H9 (cell line): ENCODE measurements around the gene PCSK2. TPM values are rescaled to one million over a fixed set of nuclear protein-coding genes. Genes with fewer than 3 reads are reported as not detected.

Experiments
- DNase-seq: peaks from one replicate; pipeline ENCODE4 v3.0.0-alpha.2; 2017
- H2AFZ ChIP-seq: one replicate; pipeline ENCODE4 v1.6.1; 2013; ENCODE audit warnings: mild to moderate bottlenecking, low read length, control low read depth, moderate library complexity
- H2AK5ac ChIP-seq: 2 replicates; pipeline ENCODE4 v1.6.1; 2013; ENCODE audit warnings: low read length, control low read depth, mixed read lengths; ENCODE audit not compliant: insufficient read length
- H2BK120ac ChIP-seq: one replicate; pipeline ENCODE4 v1.6.1; 2013; ENCODE audit warnings: low read depth, mild to moderate bottlenecking, low read length, control low read depth, inconsistent platforms; ENCODE audit not compliant: poor library complexity, severe bottlenecking
- H2BK12ac ChIP-seq: 2 replicates; pipeline ENCODE4 v1.6.1; 2013; ENCODE audit warnings: low read length, control low read depth, mixed read lengths, low read depth; ENCODE audit not compliant: insufficient read length
- H2BK15ac ChIP-seq: 2 replicates; pipeline ENCODE4 v1.6.1; 2013; ENCODE audit warnings: low read depth, low read length, control low read depth
- H2BK20ac ChIP-seq: one replicate; pipeline ENCODE4 v1.6.1; 2013; ENCODE audit warnings: low read depth, mild to moderate bottlenecking, low read length, control low read depth, inconsistent platforms; ENCODE audit not compliant: poor library complexity, severe bottlenecking
- H2BK5ac ChIP-seq: 2 replicates; pipeline ENCODE4 v1.6.1; 2013; ENCODE audit warnings: low read length, control low read depth, mixed read lengths; ENCODE audit not compliant: insufficient read length
- H3K14ac ChIP-seq: 2 replicates; pipeline ENCODE4 v1.6.1; 2013; ENCODE audit warnings: low read length, control low read depth; ENCODE audit not compliant: insufficient read depth
- H3K18ac ChIP-seq: 2 replicates; pipeline ENCODE4 v1.6.1; 2013; ENCODE audit warnings: low read depth, mild to moderate bottlenecking, mixed read lengths, low read length, control low read depth; ENCODE audit not compliant: insufficient read length
- H3K23ac ChIP-seq: 2 replicates; pipeline ENCODE4 v1.6.1; 2013; ENCODE audit warnings: low read length, control low read depth, mixed read lengths, low read depth; ENCODE audit not compliant: insufficient read length
- H3K23me2 ChIP-seq: 2 replicates; pipeline ENCODE4 v1.6.1; 2013; ENCODE audit warnings: low read depth, mild to moderate bottlenecking, mixed read lengths, low read length, control low read depth; ENCODE audit not compliant: insufficient read length, poor library complexity, severe bottlenecking
- H3K27ac ChIP-seq: 2 replicates; pipeline ENCODE4 v1.5.1; 2013; ENCODE audit warnings: low read length, control low read depth, mixed read lengths, low read depth; ENCODE audit not compliant: insufficient read length
- H3K27me3 ChIP-seq: 2 replicates; pipeline ENCODE4 v1.6.1; 2013; ENCODE audit warnings: low read length, control low read depth, inconsistent platforms; ENCODE audit not compliant: insufficient read depth
- H3K4ac ChIP-seq: 2 replicates; pipeline ENCODE4 v1.6.1; 2013; ENCODE audit warnings: low read depth, mild to moderate bottlenecking, control low read depth, inconsistent platforms, low read length, moderate library complexity
- H3K4me1 ChIP-seq: 2 replicates; pipeline ENCODE4 v1.6.1; 2013; ENCODE audit warnings: low read length, control low read depth, inconsistent platforms; ENCODE audit not compliant: insufficient read depth
- H3K4me2 ChIP-seq: 2 replicates; pipeline ENCODE4 v1.6.1; 2013; ENCODE audit warnings: low read length, control low read depth, mixed read lengths; ENCODE audit not compliant: insufficient read length, insufficient read depth
- H3K56ac ChIP-seq: 2 replicates; pipeline ENCODE4 v1.6.1; 2013; ENCODE audit warnings: low read depth, mild to moderate bottlenecking, mixed read lengths, low read length, control low read depth; ENCODE audit not compliant: insufficient read length
- H3K79me1 ChIP-seq: 2 replicates; pipeline ENCODE4 v1.6.1; 2013; ENCODE audit warnings: low read depth, mild to moderate bottlenecking, moderate library complexity, low read length, control low read depth, inconsistent platforms; ENCODE audit not compliant: insufficient read depth, poor library complexity, severe bottlenecking
- H3K79me2 ChIP-seq: 2 replicates; pipeline ENCODE4 v1.6.1; 2013; ENCODE audit warnings: low read length, control low read depth, inconsistent platforms; ENCODE audit not compliant: insufficient read depth
- H3K9ac ChIP-seq: 2 replicates; pipeline ENCODE4 v1.6.1; 2013; ENCODE audit warnings: low read length, control low read depth, mixed read lengths; ENCODE audit not compliant: insufficient read length; ENCODE audit errors: extremely low read depth
- H3K9me3 ChIP-seq: one replicate; pipeline ENCODE4 v1.6.1; 2013; ENCODE audit warnings: low read depth, low read length, inconsistent platforms; ENCODE audit not compliant: control insufficient read depth
- H3T11ph ChIP-seq: one replicate; pipeline ENCODE4 v1.6.1; 2013; ENCODE audit warnings: mild to moderate bottlenecking, low read length, control low read depth, inconsistent platforms
- H4K20me1 ChIP-seq: one replicate; pipeline ENCODE4 v1.6.1; 2013; ENCODE audit not compliant: control insufficient read depth, insufficient read length, insufficient read depth
- H4K5ac ChIP-seq: 2 replicates; pipeline ENCODE4 v1.6.1; 2013; ENCODE audit warnings: low read depth, mild to moderate bottlenecking, mixed read lengths, low read length, control low read depth; ENCODE audit not compliant: insufficient read length
- H4K8ac ChIP-seq: replicated peaks from 2 replicates; pipeline ENCODE4 v1.6.1; 2013; ENCODE audit warnings: low read length, control low read depth, mixed read lengths, low read depth; ENCODE audit not compliant: insufficient read length
- H4K91ac ChIP-seq: 2 replicates; pipeline ENCODE4 v1.6.1; 2013; ENCODE audit warnings: low read depth, mild to moderate bottlenecking, moderate library complexity, mixed read lengths, low read length, control low read depth; ENCODE audit not compliant: insufficient read length
- H3K27ac Mint-ChIP-seq, 3 experiments: 2 replicates in 2 of 3; 3 replicates in 1 of 3; pipeline ENCODE4 v1.8.0; 2020 to 2021; ENCODE audit warnings: mixed read lengths in 3 of 3, mild to moderate bottlenecking in 1 of 3, moderate library complexity in 1 of 3
- H3K27me3 Mint-ChIP-seq: 2 replicates; pipeline ENCODE4 v1.8.0; 2021; ENCODE audit warnings: low read depth, mild to moderate bottlenecking, moderate library complexity, mixed read lengths
- H3K36me3 Mint-ChIP-seq, 3 experiments: 2 replicates in 2 of 3; 3 replicates in 1 of 3; pipeline ENCODE4 v1.8.0; 2020 to 2021; ENCODE audit warnings: low read depth in 3 of 3, mixed read lengths in 3 of 3; ENCODE audit not compliant: insufficient read depth in 1 of 3
- H3K4me1 Mint-ChIP-seq, 2 experiments: 2 replicates each; pipeline ENCODE4 v1.8.0; 2020; ENCODE audit warnings: mixed read lengths in 2 of 2
- H3K4me3 Mint-ChIP-seq, 2 experiments: 2 replicates in 1 of 2; 3 replicates in 1 of 2; pipeline ENCODE4 v1.8.0; 2020 to 2021; ENCODE audit warnings: mild to moderate bottlenecking in 2 of 2, mixed read lengths in 2 of 2, moderate library complexity in 1 of 2
- H3K9me3 Mint-ChIP-seq, 2 experiments: 2 replicates in 1 of 2; 3 replicates in 1 of 2; pipeline ENCODE4 v1.8.0; 2020; ENCODE audit warnings: mild to moderate bottlenecking in 2 of 2, mixed read lengths in 2 of 2, moderate library complexity in 1 of 2
- CTCF ChIP-seq: fragments of 200-600 bp; sonication (generic); conservative IDR thresholded peaks from 3 replicates; pipeline ENCODE4 v1.8.0; 2021; ENCODE audit warnings: antibody characterized with exemption, mild to moderate bottlenecking
- WGBS: extraction: QIAGEN DNeasy Blood & Tissue Kit; methylation state at CpG from one replicate; pipeline ENCODE4 v1.1.7; 2013; ENCODE audit warnings: missing lambda C conversion rate, low lambda C conversion rate, mixed read lengths; ENCODE audit not compliant: insufficient read length; ENCODE audit errors: extremely low coverage; 5-methylcytosine and 5-hydroxymethylcytosine counted together
- total RNA-seq: library from RNA; stranded (reverse); gene quantifications from 2 replicates; pipeline ENCODE4 v1.2.1, GENCODE V29; 2021

PCSK2 gene
- total RNA-seq, 1 experiment from 2014 or later: 2.8 TPM

- H4K91ac ChIP-seq: no peak overlapping the region
- H3K18ac ChIP-seq: no peak overlapping the region
- no peak overlapping the region for H2BK120ac ChIP-seq
- no peak overlapping the region for H2BK5ac ChIP-seq
- no peaks in the 10 kb centered on the region for H3K79me1 ChIP-seq
- no peak overlapping the region for H4K5ac ChIP-seq
- H3K4me1 ChIP-seq: no peaks in the 10 kb centered on the region
- H3K4me3 Mint-ChIP-seq: no peak overlapping the region; a peak in 1 of 5 replicates
- no peak overlapping the region for H3K14ac ChIP-seq
- no peaks in the 10 kb centered on the region for H3K27me3 ChIP-seq
- H3K23me2 ChIP-seq: no peaks in the 10 kb centered on the region
- no peak overlapping the region for H3K27ac ChIP-seq
- H3K9me3 ChIP-seq: no peaks in the 10 kb centered on the region
- H2BK15ac ChIP-seq: no peak overlapping the region
- DNase-seq: no peak
- no peak overlapping the region for H2AK5ac ChIP-seq
- no peak overlapping the region for H3K23ac ChIP-seq
- no peak overlapping the region for H3K56ac ChIP-seq
- no peaks in the 10 kb centered on the region; the same call in 1 of the 2 replicates for H3K27me3 Mint-ChIP-seq
- H3K4me2 ChIP-seq: no peak overlapping the region
- no peak overlapping the region for H3T11ph ChIP-seq
- TF ChIP-seq CTCF: no peak
- no peak overlapping the region; a peak in 1 of 7 replicates for H3K27ac Mint-ChIP-seq
- H2AFZ ChIP-seq: no peak overlapping the region
- H4K8ac ChIP-seq: no peak overlapping the region
- no peaks in the 10 kb centered on the region for H3K9me3 Mint-ChIP-seq
- WGBS: no CpG with 5 or more reads among the region's 3 CpGs
- no peak overlapping the region for H2BK20ac ChIP-seq
- no peak overlapping the region for H3K4ac ChIP-seq
- H3K4me1 Mint-ChIP-seq: peaks cover 5 to 9% of the 10 kb centered on the region in 2 experiments
- no peaks in the 10 kb centered on the region for H4K20me1 ChIP-seq
- H3K9ac ChIP-seq: no peak overlapping the region
- H3K36me3 Mint-ChIP-seq: no peaks in the 10 kb centered on the region
- no peak overlapping the region for H2BK12ac ChIP-seq
- no peaks in the 10 kb centered on the region for H3K79me2 ChIP-seq
These were observed 150.4 kb downstream of the PCSK2 start for GRCh38 chr20:17377231-17377630.
